Activated CD4-positive, alpha-beta T cell treated with anti-CD3 and anti-CD28 coated beads for 24 hours (primary cell): ENCODE measurements around the gene FGGY.
"Not testable (repeated sequence)": the region's sequence is repeated elsewhere in the genome, so short reads cannot be mapped to it uniquely, and the experiment has no call there.

Source experiments
- DNase-seq, 2 donors: peaks; one replicate each; pipeline ENCODE4 v3.0.0-alpha.2; 2020; ENCODE audit warnings: low read depth in 2 of 2

The FGGY gene

GRCh38 chr1:59482986-59483385 lies 186.1 kb downstream of the FGGY start:
- no peak for DNase-seq

- no peak for DNase-seq
Observed at GRCh38 chr1:59484096-59484495, 187.2 kb downstream of the FGGY start.

- DNase-seq = no peak
Observed at GRCh38 chr1:59485171-59485570, 188.3 kb downstream of the FGGY start.

GRCh38 chr1:59485949-59486348 lies 189.1 kb downstream of the FGGY start:
- DNase-seq = no peak

- no peak for DNase-seq
Observed at GRCh38 chr1:59486615-59487014, 189.7 kb downstream of the FGGY start.

- no peak for DNase-seq
Observed at GRCh38 chr1:59487335-59488031, 190.6 kb downstream of the FGGY start.

GRCh38 chr1:59492500-59492899 lies 195.6 kb downstream of the FGGY start:
- no peak for DNase-seq

- no peak for DNase-seq
Observed at GRCh38 chr1:59494145-59494833, 197.4 kb downstream of the FGGY start.

- DNase-seq = not testable (repeated sequence)
Observed at GRCh38 chr1:59496156-59496555, 199.3 kb downstream of the FGGY start.

- no peak for DNase-seq
Observed at GRCh38 chr1:59497616-59498015, 200.7 kb downstream of the FGGY start.

- no peak for DNase-seq
Observed at GRCh38 chr1:59498640-59499039, 201.7 kb downstream of the FGGY start.

GRCh38 chr1:59499273-59499942 lies 202.5 kb downstream of the FGGY start:
- no peak for DNase-seq

- DNase-seq = no peak
Observed at GRCh38 chr1:59499943-59500569, 203.2 kb downstream of the FGGY start.

- DNase-seq = no peak
Observed at GRCh38 chr1:59500950-59501742, 204.3 kb downstream of the FGGY start.

- no peak for DNase-seq
Observed at GRCh38 chr1:59502009-59502691, 205.3 kb downstream of the FGGY start.

- no peak for DNase-seq
Observed at GRCh38 chr1:59504276-59504675, 207.4 kb downstream of the FGGY start.

GRCh38 chr1:59505596-59506028 lies 208.7 kb downstream of the FGGY start:
- no peak for DNase-seq

GRCh38 chr1:59506952-59507351 lies 210.1 kb downstream of the FGGY start:
- DNase-seq = no peak

- DNase-seq = no peak
Observed at GRCh38 chr1:59509341-59509875, 212.5 kb downstream of the FGGY start.

GRCh38 chr1:59510249-59510648 lies 213.4 kb downstream of the FGGY start:
- no peak for DNase-seq
